GM11168 (cell line): ENCODE measurements around the gene RPL13A.

Experiments
- in situ Hi-C: fragments of 300-500 bp; cut with MboI; formaldehyde crosslinking; loops from one replicate; pipeline ENCODE4 v1.12.0; 2022; ENCODE audit warnings: low sequenced_read_pairs; ENCODE audit not compliant: unreplicated experiment

RPL13A gene

DNA sequence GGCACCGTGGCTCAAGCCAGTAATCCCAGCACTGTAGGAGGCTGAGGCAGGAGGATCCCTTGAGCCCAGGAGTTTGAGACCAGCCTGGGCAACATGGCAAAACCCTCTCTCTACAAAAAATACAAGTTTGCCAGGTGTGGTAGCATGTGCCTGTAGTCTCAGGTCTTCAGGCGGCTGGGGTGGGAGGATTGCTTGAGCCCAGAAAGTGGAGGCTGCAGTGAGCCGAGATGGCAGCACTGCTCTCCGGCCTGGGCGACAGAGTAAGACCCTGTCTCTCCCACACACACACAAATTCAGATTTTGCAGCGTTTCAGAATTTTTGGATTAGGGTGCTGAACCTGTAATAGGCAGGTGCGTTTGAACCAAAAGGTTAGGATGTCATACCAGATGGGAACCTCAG lies 11.1 kb downstream of the RPL13A start:
- in situ Hi-C loops: no loop called here

DNA sequence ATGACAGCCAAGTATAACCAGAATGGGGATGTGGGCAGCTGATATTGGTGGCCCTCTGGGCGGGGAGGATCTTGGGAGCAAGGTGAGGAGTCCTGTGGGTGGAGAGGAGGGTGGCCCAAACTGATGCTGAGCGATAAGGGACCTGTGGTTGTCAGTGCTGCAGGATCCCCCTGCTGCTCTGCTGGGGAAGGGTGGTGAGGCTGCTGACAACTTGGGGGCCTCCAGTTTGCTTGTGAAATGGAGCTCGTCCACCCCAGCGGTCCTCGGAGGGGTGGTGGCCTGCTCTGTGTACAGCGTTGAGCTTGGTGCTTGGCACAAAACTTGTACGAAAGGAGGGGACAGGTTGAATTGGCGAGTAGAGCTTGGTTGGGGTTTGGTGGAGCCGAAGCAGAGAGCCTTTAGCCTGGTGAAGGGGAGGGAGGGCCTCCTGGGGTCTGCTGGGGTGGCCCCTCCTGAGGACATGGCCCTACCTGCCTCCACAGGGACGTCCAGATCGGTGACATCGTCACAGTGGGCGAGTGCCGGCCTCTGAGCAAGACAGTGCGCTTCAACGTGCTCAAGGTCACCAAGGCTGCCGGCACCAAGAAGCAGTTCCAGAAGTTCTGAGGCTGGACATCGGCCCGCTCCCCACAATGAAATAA lies 11.7 kb downstream of the RPL13A start:
- in situ Hi-C loops: no loop called here

DNA sequence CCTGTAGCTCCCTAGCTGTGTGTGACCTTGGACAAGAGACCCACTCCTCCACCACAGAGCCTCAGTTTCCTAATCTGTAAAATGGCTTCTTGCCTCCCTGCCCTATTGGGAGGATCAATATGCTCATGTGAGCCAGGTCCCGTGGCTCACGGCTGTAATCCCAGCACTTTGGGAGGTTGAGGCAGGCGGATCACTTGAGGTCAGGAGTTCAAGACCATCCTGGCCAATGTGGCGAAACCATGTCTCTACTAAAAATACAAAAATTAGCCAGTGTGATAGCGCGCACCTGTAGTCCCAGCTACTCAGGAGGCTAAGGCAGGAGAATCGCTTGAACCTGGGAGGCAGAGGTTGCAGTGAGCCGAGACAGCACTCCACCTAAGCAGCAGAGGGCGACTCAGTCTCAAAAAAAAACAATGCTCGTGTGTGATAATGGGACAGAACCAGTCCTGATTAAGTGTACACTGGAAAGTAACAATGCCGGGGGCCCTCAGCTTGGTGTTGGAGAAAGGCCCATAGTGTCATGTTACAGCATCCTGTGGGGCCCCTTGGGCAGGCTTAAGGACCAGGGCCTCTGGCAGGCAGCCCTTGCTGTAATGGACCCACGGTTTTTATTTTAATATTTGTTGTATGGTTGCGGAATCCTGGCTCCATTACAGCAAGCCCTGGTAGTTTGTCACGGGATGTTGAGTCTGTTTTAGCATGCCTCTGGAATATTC lies 15.6 kb downstream of the RPL13A start:
- in situ Hi-C loops: no loop called here

DNA sequence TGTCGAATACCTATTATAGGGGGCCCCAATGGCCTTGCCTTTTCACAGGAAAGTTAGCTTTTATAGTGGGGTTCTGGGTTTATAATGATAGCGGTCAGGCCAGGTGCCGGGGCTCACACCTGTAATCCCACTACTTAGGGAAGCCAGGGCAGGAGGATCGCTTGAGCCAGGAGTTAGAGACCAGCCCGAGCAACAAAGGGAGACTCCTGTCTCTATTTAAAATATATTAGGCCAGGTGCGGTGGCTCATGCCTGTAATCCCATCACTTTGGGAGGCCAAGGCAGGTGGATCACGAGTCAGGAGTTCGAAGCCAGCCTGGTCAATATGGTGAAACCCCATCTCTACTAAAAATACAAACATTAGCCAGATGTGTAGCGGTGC lies 16.2 kb downstream of the RPL13A start:
- in situ Hi-C loops: no loop called here

DNA sequence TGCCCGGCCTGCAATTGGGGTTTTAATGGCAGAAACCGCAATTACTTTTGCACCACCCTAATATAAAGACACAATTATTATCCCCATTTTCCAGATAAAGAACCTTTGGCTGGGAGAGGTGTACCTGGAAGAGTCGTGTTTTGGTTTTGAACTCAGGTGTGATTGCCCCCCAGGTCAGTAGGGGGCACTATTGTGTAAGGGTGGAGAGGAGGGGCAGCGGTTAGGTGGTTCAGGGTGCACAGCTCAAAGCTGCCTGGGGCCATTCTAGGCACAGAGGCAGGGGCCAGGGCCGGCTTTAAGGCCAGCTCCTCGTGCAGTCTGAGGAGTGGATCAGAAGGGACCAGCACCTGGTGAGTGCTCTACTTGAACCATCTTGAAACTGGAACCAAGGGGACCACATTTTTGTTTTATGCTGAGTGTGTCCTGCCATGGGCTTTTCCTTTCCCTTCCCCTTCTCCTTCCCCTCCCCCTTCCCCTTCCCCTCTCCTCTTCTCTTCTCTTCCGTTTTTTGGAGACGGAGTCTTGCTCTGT lies 19.2 kb downstream of the RPL13A start:
- in situ Hi-C loops: loop anchor here (5.0 kb wide), 1 partner anchor 36 kb away; no protein-coding TSS in a partner anchor

DNA sequence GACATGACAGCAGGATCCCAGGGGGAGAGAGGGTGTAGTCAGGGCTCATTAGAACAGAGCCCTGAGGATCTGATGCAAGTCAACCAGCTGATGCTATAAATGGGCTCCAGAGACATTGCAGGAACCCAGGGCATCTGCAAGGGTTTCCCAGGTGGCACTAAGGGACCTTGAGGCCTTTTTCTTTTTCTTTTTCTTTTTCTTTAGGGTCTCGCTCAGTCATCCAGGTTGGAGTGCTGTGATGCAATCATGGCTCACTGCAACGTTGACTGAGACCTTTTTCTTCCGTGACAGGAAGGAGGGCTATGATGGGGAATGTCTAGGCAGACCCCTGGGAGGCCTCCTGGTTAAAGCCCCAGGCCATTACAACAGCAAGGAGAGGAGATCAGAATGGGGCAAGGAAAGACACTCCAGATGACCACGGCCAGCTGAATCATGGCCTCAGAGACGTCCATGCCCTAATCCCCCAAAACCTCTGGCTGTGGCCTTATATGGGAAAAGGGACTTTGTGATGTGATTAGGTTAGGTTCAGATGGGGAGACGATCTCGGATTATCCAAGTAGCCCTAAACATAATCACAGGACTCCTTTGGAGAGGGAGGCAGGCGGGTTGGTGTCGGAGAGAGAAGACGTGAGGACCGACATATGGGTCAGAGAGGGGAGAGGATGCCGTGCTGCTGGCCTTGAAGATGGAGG lies 20.5 kb downstream of the RPL13A start:
- in situ Hi-C loops: loop anchor here (5.0 kb wide), 1 partner anchor 34 kb away; no protein-coding TSS in a partner anchor

DNA sequence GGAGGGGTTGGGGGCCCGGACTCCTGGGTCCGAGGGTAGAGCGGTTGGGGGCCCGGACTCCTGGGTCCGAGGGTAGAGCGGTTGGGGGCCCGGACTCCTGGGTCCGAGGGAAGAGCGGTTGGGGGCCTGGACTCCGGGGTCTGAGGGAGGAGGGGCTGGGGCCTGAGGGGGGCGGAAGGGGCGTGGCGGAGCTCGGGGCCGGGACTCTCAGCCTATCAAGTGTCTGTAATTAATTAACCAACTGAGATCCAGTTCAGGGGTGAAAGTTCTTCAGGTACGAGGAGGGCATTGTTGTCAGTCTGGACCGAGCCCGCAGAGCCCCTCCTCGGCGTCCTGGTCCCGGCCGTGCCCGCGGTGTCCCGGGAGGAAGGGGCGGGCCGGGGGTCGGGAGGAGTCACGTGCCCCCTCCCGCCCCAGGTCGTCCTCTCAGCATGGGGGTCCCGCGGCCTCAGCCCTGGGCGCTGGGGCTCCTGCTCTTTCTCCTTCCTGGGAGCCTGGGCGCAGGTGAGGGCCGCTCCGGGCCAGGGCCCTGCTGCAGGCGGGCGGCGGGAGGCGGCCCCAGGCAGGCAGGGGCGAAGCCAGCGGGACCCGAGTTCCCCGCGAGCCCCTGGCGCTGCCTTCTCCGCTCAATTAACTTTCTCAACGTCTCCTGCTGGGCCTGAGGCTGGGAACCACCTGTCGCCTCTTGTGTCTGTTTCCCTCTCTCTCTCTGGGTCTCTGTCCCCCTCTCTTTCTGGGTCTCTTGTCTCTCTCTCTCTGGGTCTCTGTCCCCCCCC lies 25.8 kb downstream of the RPL13A start:
- in situ Hi-C loops: no loop called here

DNA sequence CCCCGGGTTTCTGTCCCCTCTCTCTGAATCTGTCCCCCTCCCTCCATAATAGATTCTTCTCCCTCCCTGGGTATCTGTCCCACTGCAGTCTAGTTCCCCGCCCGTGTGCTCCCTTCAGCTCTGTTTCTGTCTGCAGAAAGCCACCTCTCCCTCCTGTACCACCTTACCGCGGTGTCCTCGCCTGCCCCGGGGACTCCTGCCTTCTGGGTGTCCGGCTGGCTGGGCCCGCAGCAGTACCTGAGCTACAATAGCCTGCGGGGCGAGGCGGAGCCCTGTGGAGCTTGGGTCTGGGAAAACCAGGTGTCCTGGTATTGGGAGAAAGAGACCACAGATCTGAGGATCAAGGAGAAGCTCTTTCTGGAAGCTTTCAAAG lies 26.3 kb downstream of the RPL13A start:
- in situ Hi-C loops: no loop called here

DNA sequence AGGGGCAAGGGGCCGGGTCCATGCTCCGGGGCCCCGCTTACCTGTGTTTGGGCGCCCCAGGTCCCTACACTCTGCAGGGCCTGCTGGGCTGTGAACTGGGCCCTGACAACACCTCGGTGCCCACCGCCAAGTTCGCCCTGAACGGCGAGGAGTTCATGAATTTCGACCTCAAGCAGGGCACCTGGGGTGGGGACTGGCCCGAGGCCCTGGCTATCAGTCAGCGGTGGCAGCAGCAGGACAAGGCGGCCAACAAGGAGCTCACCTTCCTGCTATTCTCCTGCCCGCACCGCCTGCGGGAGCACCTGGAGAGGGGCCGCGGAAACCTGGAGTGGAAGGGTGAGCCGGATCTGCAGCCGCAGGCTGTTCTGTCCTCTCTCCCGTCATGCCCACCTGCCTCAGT lies 26.7 kb downstream of the RPL13A start:
- in situ Hi-C loops: no loop called here

DNA sequence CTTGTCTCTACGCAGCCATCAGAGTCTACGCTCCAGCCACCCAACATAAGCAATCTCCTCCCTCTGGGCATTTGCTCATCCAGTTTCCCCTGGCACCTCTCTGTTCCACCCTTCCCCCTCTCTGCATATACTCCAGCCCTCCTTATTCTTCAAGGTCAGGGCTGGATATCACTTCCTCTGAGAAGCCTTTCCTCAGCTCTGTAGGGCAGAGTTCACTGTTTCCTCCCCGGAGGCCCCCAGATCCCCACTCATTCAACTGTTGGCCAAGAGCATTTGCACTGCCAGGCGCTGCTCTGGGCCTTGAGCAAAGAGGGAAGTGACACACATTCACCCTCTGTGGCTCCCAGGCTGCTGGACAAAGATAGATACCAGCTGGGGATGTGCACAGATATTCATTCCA lies 28.4 kb downstream of the RPL13A start:
- in situ Hi-C loops: no loop called here

DNA sequence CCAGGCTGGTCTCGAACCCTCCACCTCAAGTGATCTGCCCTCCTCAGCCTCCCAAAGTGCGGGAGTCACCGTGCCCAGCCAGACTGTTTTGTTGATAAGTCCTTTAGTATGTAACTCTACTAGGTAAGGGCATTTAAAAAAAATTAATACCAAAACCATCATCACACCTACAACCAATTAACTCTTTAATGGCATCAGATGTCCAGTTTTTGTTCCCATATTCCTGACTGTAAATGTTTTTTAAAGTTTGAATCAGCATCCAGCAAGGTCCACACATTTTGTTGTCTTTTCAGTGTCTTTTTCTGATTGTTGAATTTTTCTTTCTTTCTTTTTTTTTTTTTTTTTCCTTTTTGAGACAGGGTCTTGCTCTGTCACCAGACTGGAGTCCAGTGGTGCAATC lies 30.6 kb downstream of the RPL13A start:
- in situ Hi-C loops: no loop called here

DNA sequence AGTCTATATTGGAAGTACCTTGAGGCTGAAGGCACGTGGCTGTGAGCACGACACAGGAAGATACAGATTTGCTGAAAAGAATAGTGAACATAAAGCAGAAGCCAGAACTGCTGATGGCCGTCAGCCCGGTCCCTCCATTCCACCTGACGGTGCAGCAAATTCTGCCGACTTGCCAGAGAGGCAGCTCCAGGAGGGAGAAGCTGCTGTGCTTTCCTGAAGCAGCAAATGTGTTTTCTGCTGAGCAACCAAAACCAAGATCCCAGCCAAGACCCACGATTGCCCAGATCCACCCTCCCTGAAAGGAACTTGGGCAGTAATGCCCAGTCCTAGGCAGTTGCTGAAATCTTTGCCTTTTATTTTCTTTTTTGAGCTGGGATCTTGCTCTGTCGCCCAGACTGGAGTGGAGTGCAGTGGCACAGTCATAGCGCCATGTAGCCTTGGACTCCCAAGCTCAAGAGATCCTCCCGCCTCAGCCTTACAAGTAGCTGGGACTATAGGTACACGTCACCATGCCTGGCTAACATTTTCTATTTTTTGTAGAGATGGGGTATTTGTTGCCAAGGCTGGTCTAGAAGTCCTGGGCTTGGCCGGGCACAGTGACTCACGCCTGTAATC lies 33.4 kb downstream of the RPL13A start:
- in situ Hi-C loops: no loop called here

DNA sequence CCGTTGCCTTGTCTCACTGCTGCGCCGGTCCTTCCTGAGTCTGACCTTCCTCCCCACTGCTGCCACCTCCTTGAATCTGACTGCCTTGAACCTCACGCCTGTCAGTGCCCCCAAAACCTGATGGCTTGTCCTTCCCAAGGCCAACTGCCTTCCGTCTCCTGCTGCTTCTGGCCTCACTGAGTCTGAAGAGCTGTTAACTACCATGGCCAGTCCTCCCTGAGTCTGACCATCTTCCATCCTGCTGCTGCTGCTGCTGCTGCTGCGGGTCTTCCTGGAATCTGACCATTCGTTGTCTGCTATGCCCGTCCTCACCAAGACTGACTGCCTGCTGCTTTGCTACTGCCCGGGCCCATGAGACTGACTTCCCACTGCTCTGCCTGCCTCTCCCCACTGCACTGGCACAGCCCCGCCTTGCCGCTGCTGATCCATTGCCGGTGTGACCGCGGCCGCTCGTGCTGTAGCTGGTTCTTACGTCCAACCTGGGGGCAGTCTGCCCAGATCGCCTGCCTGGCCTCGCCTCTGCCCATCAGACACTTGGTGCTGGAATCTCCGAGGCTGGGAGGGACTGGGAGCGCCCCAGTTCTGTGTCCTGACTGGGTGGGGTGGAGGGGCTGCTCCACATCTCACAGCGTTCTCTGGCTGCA lies 37.5 kb downstream of the RPL13A start:
- in situ Hi-C loops: no loop called here

DNA sequence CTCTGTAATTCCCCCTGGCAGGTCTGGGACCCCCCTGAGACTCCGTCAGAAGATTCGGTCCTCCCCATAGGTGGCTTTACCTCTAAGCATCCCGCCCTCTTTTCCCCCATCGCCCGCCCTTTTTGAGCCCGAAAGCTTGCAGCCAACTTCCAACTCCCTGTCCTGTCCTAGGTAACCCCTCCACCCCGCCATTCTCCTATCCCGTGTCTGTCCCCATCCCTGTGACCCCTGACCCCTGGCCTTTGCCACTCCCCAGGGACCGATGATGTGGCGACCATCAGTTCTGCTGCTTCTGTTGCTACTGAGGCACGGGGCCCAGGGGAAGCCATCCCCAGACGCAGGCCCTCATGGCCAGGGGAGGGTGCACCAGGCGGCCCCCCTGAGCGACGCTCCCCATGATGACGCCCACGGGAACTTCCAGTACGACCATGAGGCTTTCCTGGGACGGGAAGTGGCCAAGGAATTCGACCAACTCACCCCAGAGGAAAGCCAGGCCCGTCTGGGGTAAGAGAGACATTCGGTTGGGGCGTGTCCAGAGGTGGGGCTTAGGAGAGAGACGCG lies 40.9 kb downstream of the RPL13A start:
- in situ Hi-C loops: no loop called here

DNA sequence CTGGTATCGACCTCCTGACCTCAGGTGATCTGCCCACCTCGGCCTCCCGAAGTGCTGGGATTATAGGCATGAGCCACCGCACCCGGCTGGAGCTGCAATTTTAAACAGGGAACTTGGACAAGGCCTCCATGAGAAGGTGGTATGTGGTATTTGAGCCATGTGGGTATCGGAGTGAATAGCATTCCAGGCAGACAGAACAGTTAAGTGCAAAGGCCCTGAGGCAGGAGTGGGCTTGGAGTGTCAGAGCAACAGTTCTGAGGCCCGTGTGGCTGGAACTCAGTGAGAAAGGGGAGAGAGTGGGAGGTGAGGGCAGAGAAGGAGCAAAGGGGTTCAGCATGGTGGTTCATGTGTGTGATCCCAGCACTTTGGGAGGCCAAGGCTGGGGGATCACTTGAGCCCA lies 43.3 kb downstream of the RPL13A start:
- in situ Hi-C loops: no loop called here

DNA sequence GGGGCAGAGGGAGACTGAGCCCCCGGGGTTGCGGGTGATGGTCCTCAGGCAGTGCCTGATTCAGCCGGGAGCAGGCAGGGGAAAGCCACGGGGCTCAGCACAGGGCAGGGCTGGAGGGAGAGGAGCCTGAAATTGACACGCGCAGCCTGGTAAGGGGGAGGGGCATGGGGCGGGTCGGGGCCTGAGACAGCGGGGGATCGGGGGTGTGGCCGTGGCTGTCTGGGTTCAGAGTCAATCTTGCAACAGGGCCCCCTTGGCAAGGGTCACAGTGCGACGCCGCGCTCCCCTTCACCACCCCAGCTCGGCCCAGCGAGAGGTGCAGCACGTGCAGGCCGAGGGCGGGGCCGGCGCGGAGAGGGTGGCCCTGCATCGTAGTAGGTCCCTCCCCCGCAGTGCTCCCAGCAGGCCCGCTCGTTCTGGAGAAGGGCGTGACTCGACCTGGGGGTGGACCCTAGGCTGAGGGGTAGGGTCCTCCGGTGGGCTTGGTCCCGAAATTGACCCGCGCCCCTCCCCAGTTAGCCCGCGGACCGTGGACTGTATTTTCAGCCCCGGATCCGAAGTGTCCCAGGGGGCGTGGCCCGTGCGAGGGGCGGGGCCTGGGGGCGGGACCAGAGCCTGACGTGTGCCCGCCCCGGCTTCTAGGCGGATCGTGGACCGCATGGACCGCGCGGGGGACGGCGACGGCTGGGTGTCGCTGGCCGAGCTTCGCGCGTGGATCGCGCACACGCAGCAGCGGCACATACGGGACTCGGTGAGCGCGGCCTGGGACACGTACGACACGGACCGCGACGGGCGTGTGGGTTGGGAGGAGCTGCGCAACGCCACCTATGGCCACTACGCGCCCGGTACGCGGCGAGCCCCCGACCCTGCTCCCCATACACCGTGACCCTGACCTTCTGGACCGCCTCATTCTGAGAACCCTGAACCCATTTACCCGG lies 46.4 kb downstream of the RPL13A start:
- in situ Hi-C loops: no loop called here

DNA sequence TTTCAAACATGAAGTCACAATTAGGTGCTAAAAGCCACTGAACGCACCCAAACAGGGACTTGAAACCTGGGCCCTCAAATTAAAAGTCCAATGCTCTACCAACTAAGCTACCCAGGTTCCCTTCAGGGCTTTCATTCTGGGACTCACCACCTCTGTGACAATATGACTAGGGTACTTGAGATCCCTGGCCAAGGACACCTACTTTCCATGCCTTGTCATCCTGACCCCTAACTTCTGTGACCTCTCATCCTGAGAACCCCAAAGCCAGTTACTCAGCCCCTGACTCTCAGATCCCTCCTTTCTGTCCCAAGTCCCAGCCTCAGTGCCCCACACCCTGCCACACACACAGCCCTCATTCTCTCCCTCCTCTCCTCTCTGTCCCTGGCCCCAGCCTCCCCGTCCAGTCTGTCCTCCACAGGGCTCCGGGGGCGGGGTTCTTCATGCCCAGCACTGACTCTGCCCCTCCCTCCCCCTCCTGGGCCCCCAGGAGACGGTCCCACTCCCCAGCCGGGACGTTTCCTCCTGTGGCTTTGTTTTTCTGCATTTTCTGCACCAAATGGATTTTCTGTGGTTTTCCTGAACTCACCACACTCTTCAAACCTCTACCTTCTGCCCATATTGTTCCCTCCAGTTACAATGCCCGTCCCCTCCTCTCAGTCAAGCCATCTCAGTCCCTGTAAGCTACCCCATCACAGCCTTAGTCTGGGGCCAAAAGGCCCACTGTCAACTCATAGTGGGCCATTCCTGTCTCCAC lies 47.4 kb downstream of the RPL13A start:
- in situ Hi-C loops: no loop called here
